Raji (cell line): ENCODE results near the gene ASCC3.

Experiments used
- POLR2A ChIP-seq: IDR thresholded peaks from 2 replicates; pipeline ENCODE4 v1.6.1; 2011; ENCODE audit warnings: low read depth, low read length, control low read depth; ENCODE audit not compliant: insufficient read depth

ASCC3 gene

GRCh38 chr6:100796049-100796823, 84.9 kb downstream of the ASCC3 start:
- no peak for TF ChIP-seq POLR2A

- TF ChIP-seq POLR2A: no peak
These were observed 91.0 kb downstream of the ASCC3 start for GRCh38 chr6:100790084-100790483.

GRCh38 chr6:100785982-100786381, 95.1 kb downstream of the ASCC3 start:
- TF ChIP-seq POLR2A: no peak

GRCh38 chr6:100780648-100781047, 100.5 kb downstream of the ASCC3 start:
- no peak for TF ChIP-seq POLR2A

GRCh38 chr6:100775667-100776066, 105.5 kb downstream of the ASCC3 start:
- TF ChIP-seq POLR2A: no peak

- TF ChIP-seq POLR2A: no peak
These were observed 106.4 kb downstream of the ASCC3 start for GRCh38 chr6:100774681-100775080.

GRCh38 chr6:100768816-100769351, 112.2 kb downstream of the ASCC3 start:
- TF ChIP-seq POLR2A: no peak

- TF ChIP-seq POLR2A: no peak
These were observed 117.4 kb downstream of the ASCC3 start for GRCh38 chr6:100763617-100764241.

GRCh38 chr6:100761841-100762240, 119.3 kb downstream of the ASCC3 start:
- TF ChIP-seq POLR2A: no peak

GRCh38 chr6:100753421-100753820, 127.7 kb downstream of the ASCC3 start:
- TF ChIP-seq POLR2A: no peak

- TF ChIP-seq POLR2A: no peak
These were observed 129.5 kb downstream of the ASCC3 start for GRCh38 chr6:100751590-100751989.

GRCh38 chr6:100745419-100746041, 135.6 kb downstream of the ASCC3 start:
- TF ChIP-seq POLR2A: no peak

- no peak for TF ChIP-seq POLR2A
These were observed 140.7 kb downstream of the ASCC3 start for GRCh38 chr6:100740439-100740838.

- TF ChIP-seq POLR2A: no peak
These were observed 149.7 kb downstream of the ASCC3 start for GRCh38 chr6:100731411-100731810.

GRCh38 chr6:100730001-100730980, 150.8 kb downstream of the ASCC3 start:
- TF ChIP-seq POLR2A: no peak
